Fibroblast of lung (primary cell): ENCODE results near the gene LCN2.
"Not testable (repeated sequence)": the region's sequence is repeated elsewhere in the genome, so short reads cannot be mapped to it uniquely, and the experiment has no call there.

Experiments
- EZH2 ChIP-seq: IDR thresholded peaks from 2 replicates; pipeline ENCODE4 v1.5.1; 2012; ENCODE audit warnings: low read length, control low read depth, mild to moderate bottlenecking; ENCODE audit errors: missing control alignments
- TF ChIP-seq, protein P1 (sequence below), 2 donors: IDR thresholded peaks in 1 of 2; conservative IDR thresholded peaks in 1 of 2; 1 replicate in 1 of 2; 2 replicates in 1 of 2; pipeline ENCODE4 v1.5.1; 2011 to 2012; ENCODE audit warnings: low read length in 2 of 2, control low read depth in 1 of 2, inconsistent platforms in 1 of 2, low read depth in 1 of 2, mild to moderate bottlenecking in 1 of 2

- TF ChIP-seq, protein P1, sequence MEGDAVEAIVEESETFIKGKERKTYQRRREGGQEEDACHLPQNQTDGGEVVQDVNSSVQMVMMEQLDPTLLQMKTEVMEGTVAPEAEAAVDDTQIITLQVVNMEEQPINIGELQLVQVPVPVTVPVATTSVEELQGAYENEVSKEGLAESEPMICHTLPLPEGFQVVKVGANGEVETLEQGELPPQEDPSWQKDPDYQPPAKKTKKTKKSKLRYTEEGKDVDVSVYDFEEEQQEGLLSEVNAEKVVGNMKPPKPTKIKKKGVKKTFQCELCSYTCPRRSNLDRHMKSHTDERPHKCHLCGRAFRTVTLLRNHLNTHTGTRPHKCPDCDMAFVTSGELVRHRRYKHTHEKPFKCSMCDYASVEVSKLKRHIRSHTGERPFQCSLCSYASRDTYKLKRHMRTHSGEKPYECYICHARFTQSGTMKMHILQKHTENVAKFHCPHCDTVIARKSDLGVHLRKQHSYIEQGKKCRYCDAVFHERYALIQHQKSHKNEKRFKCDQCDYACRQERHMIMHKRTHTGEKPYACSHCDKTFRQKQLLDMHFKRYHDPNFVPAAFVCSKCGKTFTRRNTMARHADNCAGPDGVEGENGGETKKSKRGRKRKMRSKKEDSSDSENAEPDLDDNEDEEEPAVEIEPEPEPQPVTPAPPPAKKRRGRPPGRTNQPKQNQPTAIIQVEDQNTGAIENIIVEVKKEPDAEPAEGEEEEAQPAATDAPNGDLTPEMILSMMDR (conservative IDR thresholded peaks at IDR 0.05 in 1 of 2, IDR thresholded peaks at IDR 0.05 in 1 of 2; ENCODE audit: low read depth in 1 of 2, low read length in 2 of 2): not testable (repeated sequence)
- not testable (repeated sequence) for TF ChIP-seq EZH2
These were observed 17.1 kb upstream of the LCN2 start for GRCh38 chr9:128132139-128132538.
